HG03571 (cell line): ENCODE measurements around the gene HLA-G.
"Not testable (repeated sequence)": the region's sequence is repeated elsewhere in the genome, so short reads cannot be mapped to it uniquely, and the experiment has no call there.

ENCODE experiments used
- ATAC-seq: cut with Tn5 transposase; IDR thresholded peaks from one replicate; pipeline ENCODE4 v1.9.1; 2021; ENCODE audit not compliant: unreplicated experiment

HLA-G gene

GRCh38 chr6:29827579-29828470 is at the start of gene HLA-G:
Gene HLA-G (plus strand): TSS chr6:29827825. CDS start chr6:29827845, 20 bp downstream.
- no peak for ATAC-seq

GRCh38 chr6:29780019-29780698 is 47.5 kb upstream of the HLA-G start:
- ATAC-seq: not testable (repeated sequence)

DNA sequence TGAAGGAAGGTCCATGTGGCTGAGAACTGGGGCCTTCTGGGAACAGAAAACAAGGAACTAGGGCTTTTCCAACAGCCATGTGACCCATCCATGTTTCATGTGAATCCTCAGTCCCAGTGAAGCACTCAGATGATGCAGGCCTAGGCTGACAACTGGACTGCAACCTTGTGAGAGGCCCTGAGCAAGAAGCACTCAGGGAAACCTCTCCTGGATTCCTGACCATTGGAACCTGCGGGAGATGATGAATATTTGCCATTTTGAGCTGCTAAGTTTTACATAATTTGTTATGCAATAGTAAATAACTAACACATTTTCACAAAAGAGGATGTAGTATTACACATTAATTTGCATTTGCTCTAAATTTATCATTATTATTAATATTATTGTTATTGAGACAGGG is 38.4 kb upstream of the HLA-G start:
- no peak for ATAC-seq

GRCh38 chr6:29790626-29791025 is 37.0 kb upstream of the HLA-G start:
- no peak for ATAC-seq

DNA sequence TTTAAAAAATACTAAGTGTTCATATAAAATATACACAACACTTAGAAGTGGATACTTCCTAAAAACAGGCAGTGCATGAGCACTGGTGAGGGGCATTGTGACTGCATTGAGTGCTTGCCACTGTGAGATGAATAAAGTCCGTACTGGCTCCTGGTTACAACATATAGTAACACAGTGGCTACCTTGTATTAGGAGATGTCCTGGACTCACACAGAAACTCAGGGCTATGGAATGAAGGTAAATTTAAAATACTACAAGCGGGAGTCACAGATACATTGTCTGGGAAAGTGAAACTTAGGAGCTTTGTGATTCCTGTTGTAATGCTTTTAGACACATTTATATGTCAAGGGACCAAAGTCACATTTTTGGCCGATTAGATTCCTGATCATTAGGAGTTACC is 36.5 kb upstream of the HLA-G start:
- ATAC-seq: no peak

- no peak for ATAC-seq
These were observed 35.9 kb upstream of the HLA-G start for GRCh38 chr6:29791786-29792122.

- no peak for ATAC-seq
These were observed 35.2 kb upstream of the HLA-G start for GRCh38 chr6:29792123-29793035.

GRCh38 chr6:29793036-29793356 is 34.6 kb upstream of the HLA-G start:
- no peak for ATAC-seq

DNA sequence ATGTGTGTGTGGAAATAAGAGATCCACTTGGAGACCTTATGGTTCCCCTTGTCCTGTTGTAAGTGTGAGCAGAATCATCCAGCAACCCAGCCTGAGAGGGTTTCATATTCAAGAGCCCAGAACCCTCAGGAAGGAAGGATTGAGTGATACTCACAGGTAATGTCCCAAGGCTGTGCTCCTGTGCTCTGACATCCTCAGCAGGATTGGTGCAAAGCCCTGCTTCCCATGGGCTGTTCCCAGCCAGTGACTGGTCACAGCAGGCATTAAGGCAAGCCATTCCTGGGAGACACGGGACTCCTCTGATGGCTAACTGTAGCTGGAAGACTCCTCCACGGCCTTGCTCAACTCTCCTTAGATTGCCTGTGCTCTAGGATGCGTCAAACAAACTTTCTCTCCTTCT is 33.8 kb upstream of the HLA-G start:
- no peak for ATAC-seq

- ATAC-seq: no peak
These were observed 31.6 kb upstream of the HLA-G start for GRCh38 chr6:29796026-29796425.

- ATAC-seq: no peak
These were observed 30.5 kb upstream of the HLA-G start for GRCh38 chr6:29797135-29797534.

DNA sequence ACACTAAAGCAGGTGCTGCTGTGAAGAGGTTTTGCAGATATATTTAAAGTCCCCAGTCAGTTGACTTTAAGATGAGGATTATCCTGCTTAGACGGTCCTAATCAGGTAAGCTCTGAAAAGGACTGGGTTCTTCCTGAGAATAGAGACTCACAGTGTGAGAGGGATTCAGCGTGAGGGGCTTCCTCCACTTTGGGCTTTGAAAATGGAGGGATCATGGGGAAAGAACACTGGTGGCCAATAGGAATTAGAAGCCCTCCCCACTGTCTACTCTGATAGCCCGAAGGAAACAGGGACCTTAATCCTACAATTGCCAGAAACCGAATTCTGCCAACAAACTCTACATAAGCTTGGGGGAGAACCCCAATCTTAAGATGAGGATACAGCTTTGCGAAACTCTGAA is 29.7 kb upstream of the HLA-G start:
- no peak for ATAC-seq

DNA sequence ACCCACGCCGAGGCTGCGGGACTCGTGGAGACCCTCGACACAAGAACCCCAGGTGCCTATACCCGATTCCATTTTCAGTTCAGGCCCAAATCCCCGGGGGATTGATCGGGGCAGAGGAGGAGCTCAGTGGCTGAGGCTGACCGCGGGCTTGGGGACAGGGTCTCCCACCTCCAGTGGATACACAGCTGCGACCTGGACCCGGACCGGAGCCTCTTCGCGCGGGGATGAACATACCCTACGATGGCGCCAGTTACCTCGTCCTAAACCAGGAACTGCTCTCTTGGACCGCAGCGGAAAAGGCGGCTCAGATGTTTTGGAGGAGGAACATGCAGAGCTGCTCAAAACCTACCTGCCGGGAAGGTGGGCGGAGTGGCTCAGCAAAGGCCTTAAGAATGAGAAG is 27.4 kb upstream of the HLA-G start:
- no peak for ATAC-seq

DNA sequence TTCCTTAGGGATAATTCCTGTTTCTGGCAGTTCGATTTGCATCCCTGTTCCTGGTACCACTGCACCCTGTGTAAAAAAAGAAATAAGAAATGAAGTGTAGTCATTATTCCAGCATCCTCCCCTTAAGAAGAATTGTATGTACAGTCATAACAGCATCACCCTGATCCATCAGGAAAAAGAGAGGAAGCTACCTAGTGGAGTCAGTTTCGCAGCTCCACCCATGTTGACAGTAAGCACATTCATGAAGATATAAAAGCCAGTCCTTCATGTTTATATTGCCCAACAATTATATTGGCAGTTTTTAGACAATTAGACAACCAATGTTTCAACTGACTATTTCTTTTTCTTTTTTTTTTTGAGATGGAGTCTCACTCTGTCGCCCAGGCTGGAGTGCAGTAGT is 21.2 kb upstream of the HLA-G start:
- ATAC-seq: no peak

GRCh38 chr6:29809249-29809648 is 18.4 kb upstream of the HLA-G start:
- no peak for ATAC-seq

DNA sequence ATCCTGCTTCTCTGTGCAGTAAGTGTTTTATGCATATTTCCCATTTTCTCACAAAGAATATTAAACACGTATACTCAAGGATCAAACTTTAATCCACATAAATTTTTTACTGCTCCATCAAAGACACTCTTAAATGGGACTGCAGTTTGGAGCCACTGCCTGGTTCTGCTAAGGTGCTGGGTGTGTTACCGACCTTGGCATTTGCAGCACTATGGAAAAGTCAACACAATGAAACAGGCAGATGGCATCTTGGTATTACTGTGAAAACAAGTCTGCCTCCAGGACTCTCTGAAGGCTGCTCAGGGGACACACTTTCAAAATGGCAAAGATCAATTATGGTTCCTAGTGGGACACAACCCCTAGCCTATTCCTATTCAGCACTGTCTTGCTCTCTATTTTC is 17.3 kb upstream of the HLA-G start:
- ATAC-seq: no peak

- ATAC-seq: no peak
These were observed 16.2 kb upstream of the HLA-G start for GRCh38 chr6:29811377-29811776.

- no peak for ATAC-seq
These were observed 14.6 kb upstream of the HLA-G start for GRCh38 chr6:29813066-29813465.

GRCh38 chr6:29813809-29814208 is 13.8 kb upstream of the HLA-G start:
- ATAC-seq: no peak

- no peak for ATAC-seq
These were observed 13.1 kb upstream of the HLA-G start for GRCh38 chr6:29814379-29815117.
